HG02852 (cell line): ENCODE data around the gene KAT2A.
"Not testable (repeated sequence)": the region's sequence is repeated elsewhere in the genome, so short reads cannot be mapped to it uniquely, and the experiment has no call there.

Experiments used
- ATAC-seq: cut with Tn5 transposase; IDR thresholded peaks from one replicate; pipeline ENCODE4 v1.9.1; 2021; ENCODE audit warnings: mild to moderate bottlenecking, moderate library complexity; ENCODE audit not compliant: unreplicated experiment

The KAT2A gene

GRCh38 chr17:42120770-42121769, at the start of gene KAT2A:
KAT2A (minus strand) TSS chr17:42121367; CDS start chr17:42121304, 63 bp downstream.
- ATAC-seq: peak; percentile 62

- no peak for ATAC-seq
Measured at GRCh38 chr17:42169351-42169750, 48.2 kb upstream of the KAT2A start.

- ATAC-seq: no peak
Measured at GRCh38 chr17:42167807-42168206, 46.6 kb upstream of the KAT2A start.

- ATAC-seq: no peak
Measured at GRCh38 chr17:42166196-42166763, 45.1 kb upstream of the KAT2A start.

- no peak for ATAC-seq
Measured at GRCh38 chr17:42165751-42166150, 44.6 kb upstream of the KAT2A start.

GRCh38 chr17:42163696-42164407, 42.7 kb upstream of the KAT2A start:
- no peak for ATAC-seq

GRCh38 chr17:42163113-42163512, 41.9 kb upstream of the KAT2A start:
- ATAC-seq: no peak

GRCh38 chr17:42160531-42160910, 39.4 kb upstream of the KAT2A start:
- no peak for ATAC-seq

- ATAC-seq: no peak
Measured at GRCh38 chr17:42159796-42160530, 38.8 kb upstream of the KAT2A start.

GRCh38 chr17:42155614-42156045, 34.5 kb upstream of the KAT2A start:
- no peak for ATAC-seq

- ATAC-seq: no peak
Measured at GRCh38 chr17:42153919-42154742, 33.0 kb upstream of the KAT2A start.

GRCh38 chr17:42146911-42147607, 25.9 kb upstream of the KAT2A start:
- ATAC-seq: no peak

GRCh38 chr17:42143138-42143537, 22.0 kb upstream of the KAT2A start:
- ATAC-seq: not testable (repeated sequence)

- ATAC-seq: no peak
Measured at GRCh38 chr17:42142371-42142896, 21.3 kb upstream of the KAT2A start.

GRCh38 chr17:42141382-42141781, 20.2 kb upstream of the KAT2A start:
- no peak for ATAC-seq

- not testable (repeated sequence) for ATAC-seq
Measured at GRCh38 chr17:42140690-42141089, 19.5 kb upstream of the KAT2A start.

GRCh38 chr17:42138749-42139492, 17.8 kb upstream of the KAT2A start:
- ATAC-seq: no peak

GRCh38 chr17:42136654-42137051, 15.5 kb upstream of the KAT2A start:
- ATAC-seq: no peak
